PFSK-1 (cell line): ENCODE results near the gene GPR173.

Experiments used
- FOXP2 ChIP-seq: optimal IDR thresholded peaks from 2 replicates; pipeline ENCODE3; 2011; ENCODE audit warnings: borderline replicate concordance, control low read depth, inconsistent platforms; ENCODE audit not compliant: insufficient read depth; ENCODE audit errors: extremely low read length, extremely low read depth
- POLR2AphosphoS5 ChIP-seq: IDR thresholded peaks from 2 replicates; pipeline ENCODE4 v1.6.1; 2012; ENCODE audit warnings: low read depth, mild to moderate bottlenecking, control low read depth, low read length, moderate library complexity
- REST ChIP-seq, 2 experiments: IDR thresholded peaks; 2 replicates each; pipeline versions ENCODE4 v1.6.1 to v1.8.0; 2011 to 2012; ENCODE audit warnings: low read depth in 2 of 2, low read length in 2 of 2, control low read depth in 1 of 2, inconsistent platforms in 1 of 2, mild to moderate bottlenecking in 1 of 2, moderate library complexity in 1 of 2; ENCODE audit not compliant: insufficient read depth in 1 of 2
- SIN3A ChIP-seq: IDR thresholded peaks from 2 replicates; pipeline ENCODE4 v1.6.1; 2012; ENCODE audit warnings: mild to moderate bottlenecking, low read length, moderate library complexity, borderline replicate concordance; ENCODE audit not compliant: insufficient read depth
- TAF1 ChIP-seq: IDR thresholded peaks from 2 replicates; pipeline ENCODE4 v1.6.1; 2012; ENCODE audit warnings: low read length, control low read depth, borderline replicate concordance; ENCODE audit not compliant: insufficient read depth

GPR173 gene

GRCh38 chrX:53073115-53073586, 24.6 kb downstream of the GPR173 start:
- TF ChIP-seq REST (IDR thresholded peaks at IDR 0.05; ENCODE audit: insufficient read depth in 1 of 2, low read depth in 2 of 2, low read length in 2 of 2) (no peak), SIN3A (no peak), POLR2AphosphoS5 (no peak), TAF1 (no peak), FOXP2 (no peak)

- TF ChIP-seq POLR2AphosphoS5 (no peak), FOXP2 (no peak), REST (IDR thresholded peaks at IDR 0.05; ENCODE audit: insufficient read depth in 1 of 2, low read depth in 2 of 2, low read length in 2 of 2) (no peak), SIN3A (no peak), TAF1 (no peak)
Observed at GRCh38 chrX:53075011-53075410, 26.4 kb downstream of the GPR173 start.

- TF ChIP-seq SIN3A, result no peak
- no peak for TF ChIP-seq REST (IDR thresholded peaks at IDR 0.05; ENCODE audit: insufficient read depth in 1 of 2, low read depth in 2 of 2, low read length in 2 of 2)
Observed at GRCh38 chrX:53076671-53077070, 28.1 kb downstream of the GPR173 start.

- no peak for TF ChIP-seq FOXP2
- TF ChIP-seq SIN3A, result no peak
- TF ChIP-seq TAF1, result no peak
- TF ChIP-seq POLR2AphosphoS5, result no peak
- TF ChIP-seq REST (IDR thresholded peaks at IDR 0.05; ENCODE audit: insufficient read depth in 1 of 2, low read depth in 2 of 2, low read length in 2 of 2), result no peak
Observed at GRCh38 chrX:53077207-53078197, 28.9 kb downstream of the GPR173 start.

- TF ChIP-seq SIN3A (no peak), REST (IDR thresholded peaks at IDR 0.05; ENCODE audit: insufficient read depth in 1 of 2, low read depth in 2 of 2, low read length in 2 of 2) (no peak), TAF1 (no peak), FOXP2 (no peak), POLR2AphosphoS5 (no peak)
Observed at GRCh38 chrX:53078943-53079342, 30.4 kb downstream of the GPR173 start.
